K562 (cell line): ENCODE measurements around the gene HUNK. TPM values are rescaled to one million over a fixed set of nuclear protein-coding genes. Genes with fewer than 3 reads are reported as not detected.

Experiments used
- ATAC-seq: fragments of 200-7000 bp; cut with Tn5 transposase; 3 replicates; pipeline ENCODE4 v1.9.1; 2020; ENCODE audit warnings: moderate library complexity
- BruUV-seq: library from RNA; stranded (reverse); fragments of 400-500 nt; replicated peaks from 2 replicates; lab custom pipeline; 2021; lab: Mats Ljungman, UMichigan
- CTCF ChIA-PET: fragments of 300-600 bp; formaldehyde crosslinking; extraction: SDS; loops from one replicate; lab custom pipeline; 2021; ENCODE audit warnings: low intra/inter-chr PET ratio; lab: Yijun Ruan, JAX
- POLR2A ChIA-PET: fragments of 300-600, 350-650 bp; sonication (Branson Sonifier 250); formaldehyde crosslinking; extraction: SDS; loops from one replicate; lab custom pipeline; 2021; ENCODE audit warnings: antibody characterized with exemption, inconsistent platforms; lab: Yijun Ruan, JAX
- DNase-seq, 4 experiments: peaks; one replicate each; pipeline versions ENCODE4 v3.0.0 to v3.0.0-alpha.2; 2011 to 2018; ENCODE audit warnings: low spot score in 3 of 4, mixed read lengths in 3 of 4; ENCODE audit errors: extremely low read depth in 1 of 4
- FAIRE-seq: peaks from 2 replicates; lab custom pipeline; 2011; peaks lifted over from hg19 to GRCh38; lab: Jason Lieb, UNC
- H2AFZ ChIP-seq: 2 replicates; pipeline ENCODE4 v1.6.0; 2011; ENCODE audit warnings: low read depth, low read length, control low read depth, inconsistent platforms
- H3K27ac ChIP-seq: fragments of 200-600 bp; 3 replicates; pipeline ENCODE4 v1.8.0; 2011; ENCODE audit warnings: low read depth, mild to moderate bottlenecking, control low read depth, inconsistent platforms, low read length, moderate library complexity, mixed read lengths; ENCODE audit errors: extremely low read depth
- H3K27me3 ChIP-seq, 2 experiments: fragments of 300-600 bp in 1 of 2; 2 replicates in 1 of 2; 3 replicates in 1 of 2; pipeline versions ENCODE4 v1.6.0 to v1.8.0; 2011; ENCODE audit warnings: inconsistent platforms in 2 of 2, low read length in 2 of 2, mild to moderate bottlenecking in 1 of 2, mixed read lengths in 1 of 2, moderate library complexity in 1 of 2; ENCODE audit not compliant: control insufficient read depth in 2 of 2, insufficient read depth in 2 of 2
- H3K36me3 ChIP-seq: fragments of 300-600 bp; 3 replicates; pipeline ENCODE4 v1.8.0; 2011; ENCODE audit warnings: mild to moderate bottlenecking, low read length, inconsistent platforms; ENCODE audit not compliant: control insufficient read depth, insufficient read depth
- H3K4me1 ChIP-seq, 2 experiments: fragments of 200-600 bp in 1 of 2; replicated peaks in 1 of 2; 2 replicates in 1 of 2; 3 replicates in 1 of 2; pipeline versions ENCODE4 v1.5.1 to v1.8.0; 2011; ENCODE audit warnings: inconsistent platforms in 2 of 2, low read length in 2 of 2, mild to moderate bottlenecking in 1 of 2, mixed read lengths in 1 of 2, moderate library complexity in 1 of 2; ENCODE audit not compliant: control insufficient read depth in 2 of 2, insufficient read depth in 2 of 2
- H3K4me2 ChIP-seq: 2 replicates; pipeline ENCODE4 v1.6.1; 2011; ENCODE audit warnings: low read length, control low read depth, inconsistent platforms, mixed read lengths; ENCODE audit not compliant: insufficient read depth
- H3K4me3 ChIP-seq: fragments of 200-600 bp; sonication (generic), shearing (Covaris generic); 2 replicates; pipeline ENCODE4 v1.5.1; 2016; ENCODE audit warnings: control low read depth, inconsistent platforms
- H3K79me2 ChIP-seq: fragments of 200-600 bp; 3 replicates; pipeline ENCODE4 v1.8.0; 2011; ENCODE audit warnings: low read length, inconsistent platforms; ENCODE audit not compliant: control insufficient read depth, insufficient read depth
- H3K9ac ChIP-seq, 2 experiments: 2 replicates each; pipeline versions ENCODE4 v1.6.0 to v1.6.1; 2011; ENCODE audit warnings: low read depth in 2 of 2, low read length in 2 of 2, control low read depth in 1 of 2, inconsistent platforms in 1 of 2, mild to moderate bottlenecking in 1 of 2, mixed read lengths in 1 of 2; ENCODE audit not compliant: insufficient read depth in 1 of 2
- H3K9me1 ChIP-seq: one replicate; pipeline ENCODE4 v1.6.0; 2011; ENCODE audit warnings: inconsistent platforms, mild to moderate bottlenecking, low read length, moderate library complexity; ENCODE audit not compliant: control insufficient read depth, insufficient read depth
- H3K9me3 ChIP-seq: replicated peaks from 2 replicates; pipeline ENCODE4 v1.5.1; 2011; ENCODE audit warnings: low read depth, low read length, inconsistent platforms; ENCODE audit not compliant: control insufficient read depth, insufficient read depth
- H4K20me1 ChIP-seq: replicated peaks from 2 replicates; pipeline ENCODE4 v1.6.1; 2011; ENCODE audit warnings: low read length, inconsistent platforms, mixed read lengths; ENCODE audit not compliant: control insufficient read depth, insufficient read depth
- ARNT ChIP-seq, 2 experiments: fragments of 450-650 bp; IDR thresholded peaks; 2 replicates each; pipeline ENCODE4 v1.6.1; 2016; ENCODE audit warnings: mild to moderate bottlenecking in 1 of 2
- DEAF1 ChIP-seq: fragments of 450-650 bp; formaldehyde crosslinking; IDR thresholded peaks from 2 replicates; pipeline ENCODE4 v1.4.0; 2020; ENCODE audit warnings: mild to moderate bottlenecking, moderate library complexity
- FOXP1 ChIP-seq: sonication (generic); formaldehyde crosslinking; IDR thresholded peaks from 2 replicates; pipeline ENCODE4 v1.8.0; 2022; ENCODE audit warnings: mild to moderate bottlenecking, missing genetic modification reagents
- PHF8 ChIP-seq: fragments of 200-600 bp; sonication (generic); IDR thresholded peaks from 2 replicates; pipeline ENCODE4 v1.6.1; 2012; ENCODE audit warnings: mixed run types, mild to moderate bottlenecking, inconsistent platforms, low read length, moderate library complexity, borderline replicate concordance
- RCOR1 ChIP-seq, 2 experiments: IDR thresholded peaks; 2 replicates each; pipeline ENCODE4 v1.6.1; 2012; ENCODE audit warnings: low read depth in 2 of 2, low read length in 2 of 2, borderline replicate concordance in 1 of 2, improper control_type of control experiment in 1 of 2
- WHSC1 ChIP-seq: IDR thresholded peaks from one replicate; pipeline ENCODE4 v1.6.1; 2012; ENCODE audit warnings: low read length, control low read depth, inconsistent platforms
- ZNF133 ChIP-seq: fragments of 250-450 bp; sonication (Bioruptor Pico); IDR thresholded peaks from 2 replicates; pipeline ENCODE4 v1.4.0; 2020; ENCODE audit warnings: mild to moderate bottlenecking
- ZNF217 ChIP-seq: sonication (generic); formaldehyde crosslinking; IDR thresholded peaks from 2 replicates; pipeline ENCODE4 v1.8.0; 2022; ENCODE audit warnings: mild to moderate bottlenecking, missing genetic modification reagents
- ZNF507 ChIP-seq: conservative IDR thresholded peaks from 2 replicates; pipeline ENCODE4 v1.6.1; 2017; ENCODE audit warnings: missing genetic modification characterization, missing compliant biosample characterization
- WGBS: fragments of 100-300 bp; shearing (Covaris generic); methylation state at CpG from one replicate; pipeline ENCODE4 v1.1.6; 2016; ENCODE audit warnings: low coverage, mixed read lengths; ENCODE audit not compliant: insufficient coverage; ENCODE audit errors: missing lambda C conversion rate; 5-methylcytosine and 5-hydroxymethylcytosine counted together
- in situ Hi-C: fragments of 300-500 bp; cut with MboI; formaldehyde crosslinking; loops from 4 replicates; pipeline ENCODE4 v1.15.0; 2018; ENCODE audit warnings: inconsistent platforms, mixed read lengths
- intact Hi-C: fragments of 100-400 bp; cut with micrococcal nuclease; formaldehyde crosslinking; loops from 2 replicates; pipeline ENCODE4 v1.14.2; 2022
- polyA plus RNA-seq, 8 experiments: library from polyadenylated mRNA; depleted of rRNA in 4 of 8; stranded (reverse) in 5 of 8; unstranded in 3 of 8; fragments of >200 nt; fragmentation: Nextera tagmentation in 2 of 8; fragmentation: Illumina TruSeq in 1 of 8; extraction: Ambion mirVana in 2 of 8; extraction: Trizol in 1 of 8; gene quantifications; 2 replicates each; pipeline versions ENCODE4 v1.2.1 to v1.2.3, GENCODE V29; 2011 to 2014; ENCODE audit warnings: inconsistent platforms in 1 of 8, missing spikeins in 1 of 8
- total RNA-seq, 7 experiments: library from RNA; depleted of rRNA in 6 of 7; stranded (reverse); fragments of >200 nt in 6 of 7; fragmentation: Illumina TruSeq in 2 of 7; extraction: Trizol in 2 of 7; gene quantifications; 2 replicates each; pipeline versions ENCODE4 v1.2.1 to v1.2.3, GENCODE V29; 2011 to 2021; ENCODE audit warnings: low replicate concordance in 1 of 7
- TF ChIP-seq, protein P1 (sequence below): IDR thresholded peaks from 2 replicates; pipeline ENCODE4 v1.6.1; 2014; ENCODE audit warnings: antibody characterized with exemption

The HUNK gene
- total and polyA plus RNA-seq, 9 of the 15 experiments (the other 6 are each of a cell fraction or from before 2014, with no cell fraction given): not detected

DNA sequence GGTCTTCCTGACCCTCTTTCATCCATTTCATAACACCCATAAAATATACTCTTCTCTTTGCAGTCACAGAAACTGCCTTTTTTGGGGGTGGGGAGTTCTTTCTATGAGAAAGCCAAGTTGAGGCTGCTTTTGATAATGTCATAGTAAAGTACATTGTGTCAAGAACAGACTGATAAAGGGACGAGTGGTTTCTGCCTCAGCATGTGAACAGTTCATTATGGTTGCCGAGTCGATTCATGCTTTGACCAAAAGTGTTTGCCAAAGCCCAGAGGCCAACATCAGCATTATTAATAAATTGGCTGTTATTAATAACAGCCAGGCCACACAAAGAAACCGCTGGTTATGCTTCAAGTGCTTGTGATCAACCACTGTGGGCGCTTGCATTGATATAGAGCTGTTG is 162.0 kb downstream of the HUNK start:
- no peaks in the 10 kb centered on the region for H4K20me1 ChIP-seq

More for the DNA sequence above, 162.0 kb downstream of the HUNK start:
- CTCF ChIA-PET: no interaction called here
- H3K36me3 ChIP-seq: no peaks in the 10 kb centered on the region
- ATAC-seq: no peak
- no peak for DNase-seq
- H3K9me1 ChIP-seq: no peaks in the 10 kb centered on the region
- H2AFZ ChIP-seq: no peak overlapping the region
- under 1% methylated on average over 5 of the region's 5 CpGs for WGBS
- H3K27me3 ChIP-seq: no peaks in the 10 kb centered on the region
- H3K79me2 ChIP-seq: no peaks in the 10 kb centered on the region
- no peak overlapping the region for H3K4me2 ChIP-seq
- in situ Hi-C loops: no loop called here
- TF ChIP-seq, protein P1, sequence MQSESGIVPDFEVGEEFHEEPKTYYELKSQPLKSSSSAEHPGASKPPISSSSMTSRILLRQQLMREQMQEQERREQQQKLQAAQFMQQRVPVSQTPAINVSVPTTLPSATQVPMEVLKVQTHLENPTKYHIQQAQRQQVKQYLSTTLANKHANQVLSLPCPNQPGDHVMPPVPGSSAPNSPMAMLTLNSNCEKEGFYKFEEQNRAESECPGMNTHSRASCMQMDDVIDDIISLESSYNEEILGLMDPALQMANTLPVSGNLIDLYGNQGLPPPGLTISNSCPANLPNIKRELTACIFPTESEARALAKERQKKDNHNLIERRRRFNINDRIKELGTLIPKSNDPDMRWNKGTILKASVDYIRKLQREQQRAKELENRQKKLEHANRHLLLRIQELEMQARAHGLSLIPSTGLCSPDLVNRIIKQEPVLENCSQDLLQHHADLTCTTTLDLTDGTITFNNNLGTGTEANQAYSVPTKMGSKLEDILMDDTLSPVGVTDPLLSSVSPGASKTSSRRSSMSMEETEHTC: no peak
- TF ChIP-seq ZNF133 (CRISPR knock-in tag) (no peak), PHF8 (no peak), ZNF217 (CRISPR knock-in tag) (no peak), ZNF507 (tag) (no peak), FOXP1 (no peak), RCOR1 (IDR thresholded peaks at IDR 0.05; ENCODE audit: borderline replicate concordance in 1 of 2, low read depth in 2 of 2, low read length in 2 of 2) (no peak), WHSC1 (no peak), DEAF1 (CRISPR knock-in tag) (no peak), ARNT (IDR thresholded peaks at IDR 0.05) (no peak)
- H3K27ac ChIP-seq: no peak overlapping the region
- intact Hi-C loops: no loop called here
- no peak overlapping the region for H3K4me3 ChIP-seq
- no peak for FAIRE-seq
- H3K9me3 ChIP-seq: no peaks in the 10 kb centered on the region
- POLR2A ChIA-PET: interaction anchor here (0.5 kb wide), 1 partner anchor 14 kb away, joined by 3 read pairs; no protein-coding TSS in a partner anchor
- H3K9ac ChIP-seq: no peak overlapping the region
- no peaks in the 10 kb centered on the region for H3K4me1 ChIP-seq
- BruUV-seq: no TSS peak
